SIG-M5 (cell line): ENCODE measurements around the gene FXYD5.

Experiments used
- DNase-seq: peaks from one replicate; lab custom pipeline; 2025; lab: John Stamatoyannopoulos, UW

The FXYD5 gene

DNA sequence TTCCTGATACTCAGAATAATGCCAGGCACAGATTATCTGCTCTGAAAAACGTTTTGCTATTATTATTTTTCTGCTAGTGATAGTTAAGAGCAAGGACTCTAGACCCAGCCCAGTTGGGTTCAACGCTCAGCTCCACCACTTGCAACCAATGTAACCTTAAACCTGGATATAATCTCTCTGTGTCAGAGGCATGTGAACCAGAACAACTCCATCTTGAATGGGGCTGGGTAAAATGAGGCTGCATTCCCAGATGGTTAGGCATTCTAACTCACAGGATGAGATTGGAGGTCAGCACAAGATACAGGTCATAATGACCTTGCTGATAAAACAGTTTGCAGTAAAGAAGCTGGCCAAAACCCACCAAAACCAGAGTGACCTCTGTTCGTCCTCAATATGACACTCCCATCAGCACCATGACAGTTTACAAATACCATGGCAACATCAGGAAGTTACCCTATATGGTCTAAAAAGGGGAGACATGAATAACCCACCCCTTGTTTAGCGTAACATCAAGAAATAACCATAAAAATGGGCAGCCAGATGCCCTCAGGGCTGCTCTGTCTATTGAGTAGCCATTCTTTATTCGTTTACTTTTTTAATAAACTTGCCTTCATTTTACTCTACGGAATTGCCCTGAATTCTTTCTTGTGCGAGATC, 60.4 kb downstream of the FXYD5 start:
- no peak for DNase-seq

DNA sequence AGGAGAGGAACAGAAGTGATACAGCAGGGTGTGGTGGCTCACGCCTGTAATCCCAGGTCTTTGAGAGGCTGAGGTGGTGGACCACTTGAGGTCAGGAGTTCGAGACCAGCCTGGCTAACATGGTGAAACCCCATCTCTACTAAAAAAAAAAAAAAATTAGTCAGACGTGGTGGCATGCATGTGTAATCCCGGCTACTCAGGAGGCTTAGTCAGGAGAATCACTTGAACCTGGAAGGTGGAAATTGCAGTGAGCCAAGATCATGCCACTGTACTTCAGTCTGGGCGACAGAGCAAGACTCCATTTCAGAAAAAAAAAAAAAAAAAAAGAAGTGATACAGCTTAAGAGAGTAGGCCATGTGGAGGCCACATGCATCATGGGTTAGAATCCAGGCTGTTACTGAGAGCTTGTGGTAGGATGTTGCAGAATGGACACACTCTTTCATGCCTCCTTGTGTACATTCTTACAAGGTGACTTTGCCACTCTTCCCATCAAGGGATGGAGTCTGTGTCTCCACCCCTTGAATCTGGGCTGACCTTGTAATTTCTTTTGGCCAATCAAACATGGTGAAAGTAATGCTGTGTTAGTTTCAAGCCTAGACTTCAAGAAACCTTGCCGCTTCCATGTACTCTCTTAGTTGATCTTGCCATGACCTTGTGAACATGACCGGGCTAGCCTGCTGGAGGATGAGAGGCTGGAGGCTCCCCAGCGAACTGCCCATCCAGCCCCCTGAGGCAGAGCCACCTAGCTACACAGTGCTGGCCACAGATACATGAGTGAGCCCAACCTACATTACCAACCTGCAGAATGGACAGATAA, 61.7 kb downstream of the FXYD5 start:
- no peak for DNase-seq

DNA sequence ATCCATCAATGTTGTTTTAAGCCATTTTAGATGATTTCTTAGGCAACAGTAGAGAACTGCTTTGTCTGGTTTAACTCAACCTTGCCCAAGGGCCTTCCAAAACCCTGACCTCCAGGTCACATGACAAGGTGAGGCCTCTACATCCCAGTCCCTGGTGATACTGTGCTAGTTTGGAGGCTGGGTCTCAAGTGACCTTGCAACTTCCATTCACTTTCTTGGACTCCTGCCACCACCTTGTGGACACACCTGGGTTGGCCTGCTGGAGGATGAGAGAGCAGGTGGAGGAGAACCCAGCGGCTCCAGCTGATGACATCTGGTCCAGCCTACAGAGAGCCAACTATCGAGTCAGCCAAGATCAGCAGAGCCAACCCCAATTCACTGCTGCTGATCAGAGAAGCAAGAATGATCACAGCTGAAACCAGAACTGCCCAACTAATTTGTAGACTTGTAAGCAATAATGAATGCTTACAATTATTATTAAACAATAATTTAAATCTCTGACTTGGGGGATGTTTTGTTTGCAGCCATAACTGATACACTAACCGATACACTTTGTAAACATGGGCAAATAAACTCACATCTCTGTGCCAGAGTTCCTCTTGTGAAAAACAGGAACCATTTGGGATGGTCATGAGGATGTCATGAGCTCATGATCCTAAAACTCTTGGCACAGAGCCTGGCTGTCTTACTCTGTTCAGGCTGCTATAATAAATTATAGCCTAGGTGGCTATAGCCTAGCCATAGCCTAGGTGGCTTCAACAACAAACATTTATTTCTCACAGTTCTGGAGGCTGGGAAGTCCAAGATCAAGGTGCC, 62.5 kb downstream of the FXYD5 start:
- no peak for DNase-seq

DNA sequence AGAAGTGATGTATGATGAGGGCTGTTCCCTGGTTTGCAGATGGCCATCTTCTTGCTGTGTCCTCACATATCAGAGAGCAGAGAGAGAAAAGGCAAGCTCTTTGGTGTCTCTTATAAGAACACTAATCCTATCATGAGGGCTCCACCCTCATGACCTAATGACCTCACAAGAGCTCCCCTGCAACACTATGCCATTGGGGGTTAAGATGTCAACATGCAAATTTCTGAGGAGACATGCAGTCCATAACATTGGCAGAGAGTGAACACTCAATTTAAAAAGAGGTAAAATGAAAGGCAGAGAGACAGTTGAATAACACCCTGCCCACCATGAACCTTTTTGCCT, 63.1 kb downstream of the FXYD5 start:
- no peak for DNase-seq

DNA sequence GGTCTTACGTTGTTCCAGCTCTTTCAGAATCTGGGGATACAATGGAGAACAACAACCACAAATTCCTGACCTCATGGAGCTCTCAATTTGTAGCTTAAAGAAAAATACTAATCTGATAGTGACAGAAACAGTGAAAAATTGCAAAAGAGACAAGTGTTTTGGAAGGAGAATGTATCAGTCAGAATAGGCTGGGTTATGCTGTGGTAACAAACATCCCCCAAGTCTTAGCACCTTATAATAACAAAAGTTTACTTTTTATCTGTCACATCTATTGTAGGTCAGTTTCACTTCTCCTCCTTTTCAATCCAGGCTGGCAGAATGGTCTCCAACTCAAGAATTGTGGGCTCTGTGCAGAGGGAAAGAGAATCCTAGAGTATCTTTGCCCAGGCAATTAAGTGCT, 64.5 kb downstream of the FXYD5 start:
- no peak for DNase-seq
